DOHH2 (cell line): ENCODE results near the gene PARD6A.

Source experiments
- CTCF ChIP-seq: fragments of 200-600 bp; sonication (generic); IDR thresholded peaks from one replicate; pipeline ENCODE4 v1.5.1; 2014; ENCODE audit warnings: antibody characterized with exemption, mild to moderate bottlenecking, low read depth, low read length; ENCODE audit not compliant: poor library complexity, severe bottlenecking
- EZH2phosphoT487 ChIP-seq: fragments of 200-600 bp; sonication (generic); IDR thresholded peaks from 2 replicates; pipeline ENCODE4 v1.6.1; 2017; ENCODE audit warnings: borderline replicate concordance, mild to moderate bottlenecking, antibody characterized with exemption, low read length, moderate library complexity, mixed read lengths

GRCh38 chr16:67703626-67704025 is 42.9 kb downstream of the PARD6A start:
- TF ChIP-seq CTCF (no peak), EZH2phosphoT487 (no peak)
